Measurements from ENCODE around the gene ZBED4.

The ZBED4 gene

DNA sequence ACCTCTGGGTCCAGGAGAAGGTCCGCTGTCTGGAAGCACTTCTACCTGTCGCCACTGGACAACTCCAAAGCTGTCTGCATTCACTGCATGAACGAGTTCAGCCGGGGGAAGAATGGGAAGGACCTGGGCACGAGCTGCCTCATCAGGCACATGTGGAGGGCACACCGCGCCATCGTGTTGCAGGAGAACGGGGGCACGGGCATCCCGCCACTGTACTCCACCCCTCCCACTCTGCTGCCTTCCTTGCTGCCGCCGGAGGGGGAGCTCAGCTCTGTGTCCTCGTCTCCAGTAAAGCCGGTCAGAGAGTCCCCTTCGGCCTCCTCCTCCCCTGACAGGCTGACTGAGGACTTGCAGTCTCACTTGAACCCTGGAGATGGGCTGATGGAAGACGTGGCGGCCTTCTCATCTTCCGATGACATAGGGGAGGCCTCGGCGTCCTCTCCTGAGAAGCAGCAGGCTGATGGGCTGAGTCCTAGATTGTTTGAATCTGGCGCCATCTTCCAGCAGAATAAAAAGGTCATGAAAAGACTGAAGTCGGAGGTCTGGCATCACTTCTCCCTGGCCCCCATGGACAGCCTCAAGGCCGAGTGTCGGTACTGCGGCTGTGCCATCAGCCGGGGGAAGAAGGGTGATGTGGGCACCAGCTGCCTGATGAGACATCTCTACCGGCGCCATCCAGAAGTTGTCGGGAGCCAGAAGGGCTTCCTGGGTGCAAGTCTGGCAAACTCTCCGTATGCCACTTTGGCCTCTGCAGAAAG is 31.0 kb downstream of the ZBED4 start:
- no peak for DNase-seq (ENCODE audit: low spot score)
- TF ChIP-seq, protein P1, sequence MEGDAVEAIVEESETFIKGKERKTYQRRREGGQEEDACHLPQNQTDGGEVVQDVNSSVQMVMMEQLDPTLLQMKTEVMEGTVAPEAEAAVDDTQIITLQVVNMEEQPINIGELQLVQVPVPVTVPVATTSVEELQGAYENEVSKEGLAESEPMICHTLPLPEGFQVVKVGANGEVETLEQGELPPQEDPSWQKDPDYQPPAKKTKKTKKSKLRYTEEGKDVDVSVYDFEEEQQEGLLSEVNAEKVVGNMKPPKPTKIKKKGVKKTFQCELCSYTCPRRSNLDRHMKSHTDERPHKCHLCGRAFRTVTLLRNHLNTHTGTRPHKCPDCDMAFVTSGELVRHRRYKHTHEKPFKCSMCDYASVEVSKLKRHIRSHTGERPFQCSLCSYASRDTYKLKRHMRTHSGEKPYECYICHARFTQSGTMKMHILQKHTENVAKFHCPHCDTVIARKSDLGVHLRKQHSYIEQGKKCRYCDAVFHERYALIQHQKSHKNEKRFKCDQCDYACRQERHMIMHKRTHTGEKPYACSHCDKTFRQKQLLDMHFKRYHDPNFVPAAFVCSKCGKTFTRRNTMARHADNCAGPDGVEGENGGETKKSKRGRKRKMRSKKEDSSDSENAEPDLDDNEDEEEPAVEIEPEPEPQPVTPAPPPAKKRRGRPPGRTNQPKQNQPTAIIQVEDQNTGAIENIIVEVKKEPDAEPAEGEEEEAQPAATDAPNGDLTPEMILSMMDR (IDR thresholded peaks at IDR 0.05; ENCODE audit: extremely low read depth, missing control alignments), result no peak

DNA sequence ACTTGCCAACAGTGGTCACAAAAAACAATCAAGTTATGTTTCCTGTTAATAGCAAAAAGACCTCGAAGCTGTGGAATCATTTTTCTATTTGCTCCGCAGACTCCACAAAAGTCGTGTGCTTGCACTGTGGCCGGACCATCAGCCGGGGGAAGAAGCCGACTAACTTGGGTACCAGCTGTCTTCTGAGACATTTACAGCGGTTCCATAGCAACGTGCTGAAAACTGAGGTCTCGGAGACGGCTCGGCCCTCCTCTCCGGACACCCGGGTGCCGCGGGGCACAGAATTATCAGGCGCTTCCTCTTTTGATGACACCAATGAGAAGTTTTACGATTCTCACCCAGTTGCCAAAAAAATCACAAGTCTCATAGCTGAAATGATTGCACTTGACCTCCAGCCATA is 31.6 kb downstream of the ZBED4 start:
- TF ChIP-seq, protein P1 (IDR thresholded peaks at IDR 0.05; ENCODE audit: extremely low read depth, missing control alignments), result no peak

DNA sequence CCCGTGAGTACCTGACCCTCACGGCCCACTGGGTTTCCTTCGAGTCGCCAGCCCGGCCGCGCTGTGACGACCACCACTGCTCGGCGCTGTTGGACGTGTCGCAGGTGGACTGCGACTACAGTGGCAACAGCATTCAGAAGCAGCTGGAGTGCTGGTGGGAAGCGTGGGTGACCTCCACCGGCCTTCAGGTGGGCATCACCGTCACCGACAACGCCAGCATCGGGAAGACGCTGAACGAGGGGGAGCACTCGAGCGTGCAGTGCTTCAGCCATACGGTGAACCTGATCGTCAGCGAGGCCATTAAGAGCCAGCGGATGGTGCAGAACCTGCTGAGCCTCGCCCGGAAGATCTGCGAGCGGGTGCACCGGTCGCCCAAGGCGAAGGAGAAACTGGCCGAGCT is 32.2 kb downstream of the ZBED4 start:
- DNase-seq (ENCODE audit: low spot score), result no peak
- TF ChIP-seq, protein P1 (IDR thresholded peaks at IDR 0.05; ENCODE audit: extremely low read depth, missing control alignments), result no peak

More for the DNA sequence above, 31.6 kb downstream of the ZBED4 start:
- DNase-seq (ENCODE audit: low spot score), result no peak

DNA sequence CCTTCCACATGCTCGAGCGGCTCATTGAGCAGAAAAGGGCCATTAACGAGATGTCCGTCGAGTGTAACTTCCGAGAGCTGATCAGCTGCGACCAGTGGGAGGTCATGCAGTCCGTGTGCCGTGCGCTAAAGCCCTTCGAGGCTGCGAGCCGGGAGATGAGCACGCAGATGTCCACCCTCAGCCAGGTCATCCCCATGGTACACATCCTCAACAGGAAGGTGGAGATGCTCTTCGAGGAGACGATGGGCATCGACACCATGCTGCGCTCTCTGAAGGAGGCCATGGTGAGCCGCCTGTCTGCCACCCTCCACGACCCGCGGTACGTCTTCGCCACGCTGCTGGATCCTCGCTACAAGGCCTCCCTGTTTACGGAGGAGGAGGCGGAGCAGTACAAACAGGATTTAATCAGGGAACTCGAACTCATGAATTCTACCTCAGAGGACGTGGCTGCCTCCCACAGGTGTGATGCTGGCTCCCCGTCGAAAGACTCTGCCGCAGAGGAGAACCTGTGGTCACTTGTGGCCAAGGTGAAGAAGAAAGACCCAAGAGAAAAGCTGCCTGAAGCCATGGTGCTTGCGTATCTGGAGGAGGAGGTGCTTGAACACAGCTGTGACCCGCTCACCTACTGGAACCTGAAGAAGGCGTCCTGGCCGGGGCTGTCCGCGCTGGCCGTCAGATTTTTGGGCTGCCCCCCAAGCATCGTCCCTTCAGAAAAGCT is 32.9 kb downstream of the ZBED4 start:
- TF ChIP-seq, protein P1 (IDR thresholded peaks at IDR 0.05; ENCODE audit: extremely low read depth, missing control alignments), result no peak
- no peak for DNase-seq (ENCODE audit: low spot score)

DNA sequence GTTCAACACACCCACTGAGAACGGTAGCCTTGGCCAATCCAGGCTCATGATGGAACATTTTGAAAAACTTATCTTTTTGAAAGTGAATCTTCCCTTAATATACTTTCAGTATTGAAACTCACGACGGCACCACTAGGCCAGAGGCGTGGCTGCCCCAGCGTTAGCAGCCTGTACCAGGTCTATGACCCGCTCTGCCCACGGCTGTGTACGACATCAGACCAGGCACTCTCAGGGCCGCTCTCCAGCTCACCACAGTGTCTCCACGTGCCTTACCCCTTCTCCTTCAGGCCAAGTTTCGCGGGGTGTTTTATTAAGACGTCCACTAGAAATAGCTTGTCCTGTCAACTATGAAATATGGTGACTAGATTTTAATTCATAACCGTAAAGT is 33.4 kb downstream of the ZBED4 start:
- DNase-seq (ENCODE audit: low spot score), result no peak

DNA sequence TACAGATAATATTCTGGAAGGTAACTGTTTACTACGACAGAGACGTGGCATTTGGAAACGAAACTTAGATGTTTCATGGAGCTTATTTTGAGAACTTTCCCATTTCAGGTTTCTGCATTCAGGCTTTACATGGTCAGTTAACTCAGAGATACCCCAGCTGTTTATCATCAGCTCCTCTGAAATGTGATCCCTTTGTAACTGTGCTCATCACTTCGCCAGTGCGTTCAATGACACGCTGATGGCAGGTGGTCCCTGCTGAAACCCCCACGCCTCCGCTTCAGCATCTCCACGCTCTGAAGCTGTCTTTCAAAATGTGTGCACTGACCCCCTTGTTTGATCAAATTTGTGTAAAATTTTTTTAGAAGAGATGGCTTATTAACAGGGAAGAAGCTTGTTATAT is 34.1 kb downstream of the ZBED4 start:
- TF ChIP-seq, protein P1 (IDR thresholded peaks at IDR 0.05; ENCODE audit: extremely low read depth, missing control alignments), result no peak
- DNase-seq (ENCODE audit: low spot score), result no peak

More for the DNA sequence above, 33.4 kb downstream of the ZBED4 start:
- TF ChIP-seq, protein P1 (IDR thresholded peaks at IDR 0.05; ENCODE audit: extremely low read depth, missing control alignments), result no peak

DNA sequence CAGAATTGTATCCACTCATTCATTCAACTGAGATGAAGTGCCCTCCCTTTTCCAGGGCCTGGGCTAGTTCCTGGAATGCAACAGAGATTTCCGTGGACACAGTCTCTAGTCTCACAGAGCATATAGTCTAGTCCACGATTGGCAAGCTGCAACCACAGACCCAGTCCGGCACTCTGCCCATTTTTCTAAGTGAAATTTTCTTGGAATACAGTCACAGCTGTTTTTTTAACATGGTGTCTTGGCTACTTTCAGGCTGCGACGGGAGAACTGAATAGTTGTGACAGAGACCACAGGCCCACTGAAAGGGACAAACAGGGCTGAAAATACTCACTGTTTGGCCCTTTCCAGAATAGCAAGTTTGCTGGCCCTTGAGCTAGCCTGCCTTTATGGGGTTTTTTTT is 35.4 kb downstream of the ZBED4 start:
- no peak for DNase-seq (ENCODE audit: low spot score)
- TF ChIP-seq, protein P1 (IDR thresholded peaks at IDR 0.05; ENCODE audit: extremely low read depth, missing control alignments), result no peak
